HG03571 (cell line): Measurements from ENCODE around the gene MOV10L1.

ENCODE experiments used
- ATAC-seq: cut with Tn5 transposase; IDR thresholded peaks from one replicate; pipeline ENCODE4 v1.9.1; 2021; ENCODE audit not compliant: unreplicated experiment

Gene MOV10L1

GRCh38 chr22:50101870-50102565, 12.2 kb downstream of the MOV10L1 start:
- no peak for ATAC-seq

GRCh38 chr22:50102946-50103345, 13.1 kb downstream of the MOV10L1 start:
- ATAC-seq: no peak

GRCh38 chr22:50104141-50104544, 14.3 kb downstream of the MOV10L1 start:
- ATAC-seq: no peak

GRCh38 chr22:50105208-50106100, 15.6 kb downstream of the MOV10L1 start:
- ATAC-seq: no peak

DNA sequence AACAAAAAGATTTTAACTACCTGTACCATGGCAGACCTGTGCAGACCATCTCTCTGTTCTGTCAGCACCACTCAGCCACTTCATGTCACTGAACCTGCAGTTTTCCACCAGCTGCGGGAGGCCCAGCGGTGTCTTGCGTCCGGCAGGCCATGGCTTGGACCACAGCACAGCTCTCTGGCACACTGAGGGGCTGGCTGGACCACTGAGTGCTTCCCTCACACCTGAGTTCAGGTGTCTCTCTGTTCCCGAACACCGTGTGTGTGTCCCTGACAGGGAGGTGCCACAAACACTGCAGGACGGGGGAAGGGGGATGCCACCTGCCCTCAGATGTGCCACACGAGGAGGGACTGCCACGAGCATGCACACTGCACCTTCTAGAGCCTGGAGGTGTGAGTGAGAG, 17.7 kb downstream of the MOV10L1 start:
- no peak for ATAC-seq

DNA sequence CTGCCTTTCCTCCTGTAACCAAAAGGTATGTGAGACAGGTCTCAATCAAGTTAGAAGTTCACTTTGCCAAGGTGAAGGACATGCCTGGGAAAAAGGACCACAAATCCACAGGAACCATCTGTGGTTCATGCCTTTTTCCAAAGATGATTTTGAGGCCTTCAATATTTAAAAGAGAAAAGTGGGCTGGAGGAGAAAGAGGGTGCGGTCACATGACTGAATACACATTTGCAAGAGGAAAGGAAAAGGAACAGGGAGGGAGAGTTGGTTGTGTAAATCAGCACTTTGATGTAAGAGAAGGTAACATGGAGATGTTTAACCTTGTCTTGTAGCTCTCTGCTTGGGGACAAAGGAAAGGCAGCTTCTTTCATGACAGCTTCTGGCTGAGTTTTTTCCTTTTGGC, 21.2 kb downstream of the MOV10L1 start:
- no peak for ATAC-seq

DNA sequence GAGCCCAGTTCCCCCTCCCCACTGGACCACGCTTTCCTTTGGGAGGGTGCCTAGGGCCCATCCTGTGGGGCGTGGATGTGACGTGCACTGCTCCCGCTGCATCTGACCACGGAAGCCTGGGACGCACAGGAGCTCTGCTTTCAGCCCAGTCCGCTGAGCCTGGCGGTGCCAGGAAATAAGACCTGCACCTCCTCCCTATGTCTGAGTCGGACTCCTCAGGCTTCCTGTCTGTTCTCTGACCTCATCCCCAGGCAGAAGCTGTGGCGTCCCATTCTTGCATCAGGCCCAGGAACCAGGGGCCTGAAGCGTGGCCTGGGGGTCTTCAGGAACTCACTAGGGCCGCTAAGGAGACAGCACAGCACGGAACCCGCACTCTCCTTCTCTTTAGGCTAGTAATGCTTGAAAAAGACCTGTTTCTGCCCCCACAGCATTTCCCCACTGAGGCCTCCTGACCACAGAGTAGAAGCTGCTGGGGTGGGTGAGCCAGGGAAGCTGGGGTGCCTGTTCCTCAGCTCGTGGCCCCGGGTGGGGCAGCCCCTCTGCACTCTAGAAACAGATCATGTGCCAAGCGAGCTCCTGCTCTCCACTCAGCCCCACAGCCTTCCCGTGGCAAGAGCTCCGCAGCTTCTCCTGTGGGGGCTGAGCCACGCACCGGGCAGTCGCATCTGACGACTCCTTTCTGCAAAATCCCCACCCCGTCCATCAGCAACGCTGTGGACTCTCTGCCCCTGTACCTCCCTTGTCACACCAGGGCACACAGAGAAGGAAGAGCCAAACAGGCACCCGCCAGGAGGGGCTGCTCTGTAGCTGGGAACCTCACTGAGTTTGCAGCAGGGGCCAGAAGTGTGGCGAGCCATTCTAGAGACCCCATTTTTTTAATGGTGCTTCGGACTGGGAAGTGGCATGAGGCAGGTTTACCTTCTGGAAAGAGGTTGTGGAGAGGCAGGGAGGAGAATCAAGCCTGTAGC, 22.6 kb downstream of the MOV10L1 start:
- ATAC-seq: no peak

DNA sequence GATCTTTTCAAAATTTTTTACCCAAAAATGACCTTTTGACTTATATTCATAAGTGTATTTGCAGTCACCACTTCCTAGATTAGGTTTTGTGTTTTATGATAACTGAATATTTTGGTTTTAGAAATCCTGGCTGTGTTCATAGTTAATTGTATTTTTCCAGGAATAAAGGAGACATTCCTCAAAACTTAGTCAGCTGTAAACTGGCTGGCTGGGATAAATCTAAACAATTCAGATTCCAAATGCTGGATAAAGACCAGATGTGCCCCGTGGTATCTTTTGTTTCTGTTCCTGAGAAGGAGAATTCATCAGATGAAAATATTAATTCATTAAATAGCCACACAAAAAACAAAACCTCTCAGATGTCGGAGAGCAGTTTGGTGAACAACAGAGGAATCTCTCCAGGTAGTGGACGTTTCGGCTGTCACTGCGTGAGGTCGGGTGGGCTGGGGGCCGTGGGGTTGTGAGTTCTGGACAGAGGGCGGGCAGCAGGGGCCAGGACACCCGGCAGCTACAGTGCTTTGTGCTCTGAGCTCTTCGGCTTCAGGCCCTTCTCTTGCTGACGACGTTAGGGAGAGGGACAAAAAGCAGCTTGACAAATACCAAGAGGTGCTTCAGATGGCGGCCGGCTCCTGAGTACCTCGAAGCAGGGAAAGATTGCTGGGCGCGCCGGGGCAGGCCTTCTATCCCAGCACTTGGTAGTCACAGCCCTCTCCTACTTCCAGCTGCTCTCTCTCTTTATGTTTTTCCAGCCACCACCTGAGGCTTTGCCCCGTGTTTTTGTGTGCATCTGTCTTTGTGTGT, 24.6 kb downstream of the MOV10L1 start:
- ATAC-seq: no peak

- no peak for ATAC-seq
Measured at GRCh38 chr22:50115693-50116092, 25.9 kb downstream of the MOV10L1 start.

DNA sequence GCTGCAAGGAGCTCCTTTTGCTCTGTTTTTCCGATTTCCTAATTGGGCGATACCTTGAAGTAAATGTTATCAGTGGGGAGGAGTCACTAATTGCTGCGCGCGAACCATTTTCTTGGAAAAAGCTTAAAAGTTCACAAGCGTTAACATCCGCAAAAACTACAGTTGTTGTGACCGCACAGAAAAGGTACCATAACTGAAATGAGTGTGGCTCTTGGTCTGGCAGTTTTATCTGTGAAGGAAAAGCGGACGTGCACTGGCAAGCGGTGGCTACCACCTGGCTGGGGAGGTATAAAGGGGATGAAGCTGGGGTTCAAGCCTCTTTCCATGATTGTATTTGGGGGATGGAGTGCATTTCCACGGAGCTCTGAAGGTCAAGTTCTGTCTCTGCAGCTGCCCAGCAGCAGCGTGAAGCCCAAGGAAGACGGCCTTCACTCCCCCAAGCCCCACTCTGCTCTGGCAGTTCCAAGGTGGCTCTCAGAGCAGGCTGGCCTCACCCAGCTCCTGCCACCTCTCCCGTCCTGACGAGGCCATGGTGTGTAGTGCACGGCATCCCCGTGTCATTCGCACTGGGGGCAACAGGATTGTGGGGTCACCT, 27.5 kb downstream of the MOV10L1 start:
- no peak for ATAC-seq

DNA sequence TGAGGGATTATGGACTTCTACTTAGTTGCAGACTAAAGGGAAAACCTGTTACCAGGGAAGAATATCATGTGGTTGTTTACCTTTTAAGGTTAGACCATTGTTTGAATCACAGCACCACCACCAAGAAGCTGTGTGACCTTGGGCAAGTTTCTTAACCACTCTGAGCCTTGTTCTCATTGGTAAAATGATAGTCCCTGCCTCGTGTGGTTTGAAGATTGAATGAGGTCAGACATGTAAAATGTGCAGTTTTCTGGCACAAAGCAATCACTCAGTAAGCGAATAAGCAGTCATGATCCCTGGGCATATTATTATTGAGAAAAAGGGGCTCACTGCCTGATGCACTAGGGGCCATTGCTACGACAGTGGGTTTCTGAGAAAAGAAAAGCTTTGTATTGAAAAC, 28.3 kb downstream of the MOV10L1 start:
- no peak for ATAC-seq

DNA sequence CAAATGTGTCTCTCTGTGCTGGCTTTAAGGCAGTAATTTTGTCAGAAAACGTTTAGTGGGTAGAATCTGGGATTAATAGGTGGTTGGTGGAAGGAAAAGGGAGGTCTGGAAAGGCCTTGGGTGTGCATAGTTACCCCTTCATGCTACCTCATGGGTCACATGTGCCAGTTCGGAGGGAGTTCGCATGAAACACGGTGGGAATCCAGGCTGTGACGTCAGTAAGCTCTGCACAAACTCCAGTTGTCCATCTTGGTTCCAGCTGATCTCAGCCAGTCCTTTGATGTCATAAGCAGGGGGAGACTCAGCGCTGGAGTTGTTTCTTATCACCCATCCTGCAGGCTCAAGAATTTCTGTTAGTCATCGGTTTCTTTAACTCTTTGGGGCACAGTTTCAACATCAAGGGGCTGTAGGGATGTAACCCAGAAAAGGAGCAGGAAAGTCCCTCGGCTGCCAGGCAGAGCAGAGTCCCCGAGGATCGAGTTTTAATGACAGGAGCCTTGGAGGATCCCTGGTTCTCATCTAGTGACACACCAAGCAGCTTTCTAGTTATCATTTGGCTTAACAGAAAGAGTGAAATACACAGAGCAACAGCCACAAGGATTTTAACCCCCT, 28.9 kb downstream of the MOV10L1 start:
- no peak for ATAC-seq

- no peak for ATAC-seq
Measured at GRCh38 chr22:50119169-50119767, 29.5 kb downstream of the MOV10L1 start.

GRCh38 chr22:50119768-50120251, 30.0 kb downstream of the MOV10L1 start:
- ATAC-seq: no peak

GRCh38 chr22:50121202-50121740, 31.5 kb downstream of the MOV10L1 start:
- ATAC-seq: no peak

- no peak for ATAC-seq
Measured at GRCh38 chr22:50123119-50123518, 33.3 kb downstream of the MOV10L1 start.

GRCh38 chr22:50125029-50125428, 35.2 kb downstream of the MOV10L1 start:
- no peak for ATAC-seq

GRCh38 chr22:50129121-50129736, 39.4 kb downstream of the MOV10L1 start:
- ATAC-seq: no peak
